ENCODE results near the gene SESN3.
"Not testable (repeated sequence)": the region's sequence is repeated elsewhere in the genome, so short reads cannot be mapped to it uniquely, and the experiment has no call there.

The SESN3 gene

GRCh38 chr11:95231127-95231880, at the start of gene SESN3:
Gene SESN3, minus strand, starts transcription at chr11:95231202. Its CDS starts 342 bp downstream, at chr11:95230860.
- peak; percentile 99 to 100 for DNase-seq

- no peak for DNase-seq
These were observed 49.2 kb upstream of the SESN3 start for GRCh38 chr11:95279921-95280868.

DNA sequence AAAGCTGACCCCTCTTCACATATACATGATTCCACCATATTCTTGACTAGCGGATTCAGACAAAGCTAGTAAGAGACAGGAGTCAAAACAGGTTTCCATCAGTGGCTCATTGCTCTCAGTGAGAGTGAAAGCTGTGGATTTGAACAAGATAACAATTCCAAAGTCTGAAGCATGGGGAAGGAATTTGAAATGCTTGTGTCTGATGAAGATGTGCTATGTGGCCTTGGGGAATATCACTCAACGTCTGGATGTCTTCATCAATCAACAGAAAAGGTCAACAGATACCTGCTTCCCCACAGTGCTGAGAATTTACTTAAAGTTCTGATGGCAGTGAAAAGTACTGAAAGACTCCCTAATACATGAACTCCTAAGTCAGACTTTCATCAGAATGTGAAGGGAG, 46.9 kb upstream of the SESN3 start:
- DNase-seq = no peak

DNA sequence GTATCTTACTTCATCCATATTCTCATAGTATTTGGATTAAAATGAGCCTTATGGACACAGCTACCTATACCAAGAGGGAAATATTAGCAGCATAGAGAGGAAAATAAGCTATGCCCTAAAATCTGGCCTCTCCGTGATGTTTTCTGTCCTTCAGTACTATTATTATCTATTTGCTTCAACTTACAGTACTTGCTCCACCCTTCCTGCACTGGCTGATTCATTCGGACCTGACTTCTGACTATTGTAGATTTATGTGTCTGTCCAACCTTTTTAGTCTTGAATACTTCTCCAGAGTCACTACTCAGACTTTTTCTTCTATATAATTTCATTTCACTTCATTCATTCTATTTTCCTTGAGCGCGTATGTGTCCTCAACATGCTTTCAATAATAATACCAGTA, 45.1 kb upstream of the SESN3 start:
- DNase-seq = no peak

DNA sequence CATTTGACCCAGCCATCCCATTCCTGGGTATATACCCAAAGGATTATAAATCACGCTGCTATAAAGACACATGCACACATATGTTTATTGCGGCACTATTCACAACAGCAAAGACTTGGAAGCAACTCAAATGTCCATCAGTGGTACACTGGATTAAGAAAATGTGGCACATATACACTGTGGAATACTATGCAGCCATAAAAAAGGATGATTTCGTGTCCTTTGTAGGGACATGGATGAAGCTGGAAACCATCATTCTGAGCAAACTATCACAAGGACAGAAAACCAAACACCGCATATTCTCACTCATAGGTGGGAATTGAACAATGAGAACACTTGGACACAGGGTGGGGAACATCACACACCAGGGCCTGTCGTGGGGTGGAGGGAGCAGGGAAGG, 42.6 kb upstream of the SESN3 start:
- DNase-seq = not testable (repeated sequence)

- DNase-seq = no peak
These were observed 38.2 kb upstream of the SESN3 start for GRCh38 chr11:95269036-95269819.

DNA sequence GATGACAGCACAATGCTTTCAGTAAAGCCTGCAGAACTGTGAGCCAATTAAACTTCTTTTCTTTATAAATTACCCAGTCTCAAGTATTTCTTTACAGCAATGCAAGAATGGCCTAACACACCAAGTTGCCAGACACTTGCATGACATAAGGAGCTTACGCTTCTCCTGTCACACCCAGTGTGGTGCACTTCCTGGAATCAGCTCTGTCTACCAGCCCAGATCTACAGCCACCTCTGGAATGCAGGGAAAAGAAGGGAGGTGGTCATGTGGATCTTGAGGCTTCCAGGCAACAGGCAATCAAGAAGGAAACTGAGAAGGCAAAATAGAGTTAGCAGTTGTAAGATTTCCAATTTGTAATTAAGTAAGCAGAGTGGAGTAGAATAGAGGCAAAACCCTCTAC, 37.4 kb upstream of the SESN3 start:
- DNase-seq = no peak

- no peak for DNase-seq
These were observed 36.7 kb upstream of the SESN3 start for GRCh38 chr11:95267601-95268213.

DNA sequence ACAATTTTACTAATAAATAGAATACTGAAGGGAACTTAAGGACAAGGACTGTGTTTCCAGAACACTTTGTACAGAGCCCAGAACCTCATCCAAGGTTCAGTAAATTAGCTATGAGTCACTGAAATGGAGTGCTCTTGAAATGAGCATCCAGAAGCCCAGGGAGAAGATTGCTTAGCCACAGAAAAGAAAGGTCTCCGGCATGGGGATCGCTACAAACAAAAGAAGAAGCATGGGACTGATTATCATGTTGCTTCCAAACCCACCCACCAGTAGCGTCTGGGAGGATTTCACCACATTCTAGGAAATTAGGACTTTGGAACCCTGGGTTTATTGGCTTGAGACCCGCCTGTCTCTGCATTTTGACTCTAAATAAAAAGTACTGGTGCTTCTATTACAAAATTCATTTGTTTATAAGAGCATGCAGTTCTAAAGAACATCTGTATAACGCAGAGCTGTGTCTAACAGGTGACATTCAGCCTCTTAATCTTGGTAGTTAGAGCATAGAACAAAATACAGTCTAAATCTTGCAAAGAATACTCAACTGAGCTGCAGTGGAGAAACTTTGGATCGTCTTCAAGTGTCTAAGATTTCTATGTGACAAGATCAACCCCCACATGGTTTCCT, 35.9 kb upstream of the SESN3 start:
- no peak for DNase-seq

- no peak for DNase-seq
These were observed 33.9 kb upstream of the SESN3 start for GRCh38 chr11:95264881-95265280.

- no peak for DNase-seq
These were observed 32.2 kb upstream of the SESN3 start for GRCh38 chr11:95262994-95263765.

- no peak for DNase-seq
These were observed 26.5 kb upstream of the SESN3 start for GRCh38 chr11:95257456-95257971.

DNA sequence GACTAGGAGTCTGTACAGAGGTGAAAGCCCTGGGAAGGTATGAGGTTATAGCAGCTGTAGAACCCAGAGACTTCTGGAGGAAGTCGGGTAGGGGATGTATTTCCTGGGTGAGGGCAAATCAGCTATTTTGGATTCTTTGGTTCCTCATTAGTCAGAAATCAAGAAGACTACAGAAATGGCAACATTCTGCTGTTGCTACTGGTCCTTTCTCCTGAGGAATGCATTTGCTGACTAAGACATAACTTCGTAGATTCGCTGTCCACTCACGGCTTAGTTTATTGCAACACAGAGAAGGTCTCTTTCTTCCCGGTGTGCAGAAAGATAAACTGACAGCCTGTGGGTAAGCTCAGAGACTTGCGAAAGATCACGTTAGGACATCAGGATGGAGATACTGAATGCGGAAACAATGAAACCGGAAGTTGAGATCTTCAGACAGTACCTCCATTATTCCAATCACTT, 25.3 kb upstream of the SESN3 start:
- DNase-seq = no peak

- no peak for DNase-seq
These were observed 24.5 kb upstream of the SESN3 start for GRCh38 chr11:95255251-95256145.

GRCh38 chr11:95254716-95255115, 23.7 kb upstream of the SESN3 start:
- DNase-seq = no peak

GRCh38 chr11:95254131-95254704, 23.2 kb upstream of the SESN3 start:
- peak; percentile 38 to 79 for DNase-seq

- no peak for DNase-seq
These were observed 22.1 kb upstream of the SESN3 start for GRCh38 chr11:95253141-95253540.

- DNase-seq = no peak
These were observed 21.6 kb upstream of the SESN3 start for GRCh38 chr11:95252586-95252985.

DNA sequence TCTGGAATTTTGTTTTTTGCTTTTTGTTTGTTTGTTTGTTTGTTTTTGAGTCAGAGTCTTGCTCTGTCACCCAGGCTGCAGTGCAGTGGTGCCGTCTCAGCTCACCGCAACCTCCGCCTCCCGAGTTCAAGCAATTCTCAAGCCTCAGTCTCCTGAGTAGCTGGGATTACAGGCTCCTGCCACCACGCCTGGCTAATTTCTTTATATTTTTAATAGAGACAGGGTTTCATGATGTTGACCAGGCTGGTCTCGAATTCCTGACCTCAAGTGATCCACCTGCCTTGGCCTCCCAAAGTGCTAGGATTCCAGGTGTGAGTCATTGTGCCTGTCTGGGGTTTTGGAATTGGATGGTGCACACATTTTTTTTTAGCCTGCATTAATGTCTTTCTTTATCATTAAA, 20.9 kb upstream of the SESN3 start:
- not testable (repeated sequence) for DNase-seq
